DMS53 (cell line): ENCODE results near the gene YPEL1.
A peak's percentile ranks its signal among the peaks of the same experiment; 100 is the strongest.
"Not testable (repeated sequence)": the region's sequence is repeated elsewhere in the genome, so short reads cannot be mapped to it uniquely, and the experiment has no call there.

Experiments used
- DNase-seq: peaks from one replicate; lab custom pipeline; 2025; lab: John Stamatoyannopoulos, UW

The YPEL1 gene

DNA sequence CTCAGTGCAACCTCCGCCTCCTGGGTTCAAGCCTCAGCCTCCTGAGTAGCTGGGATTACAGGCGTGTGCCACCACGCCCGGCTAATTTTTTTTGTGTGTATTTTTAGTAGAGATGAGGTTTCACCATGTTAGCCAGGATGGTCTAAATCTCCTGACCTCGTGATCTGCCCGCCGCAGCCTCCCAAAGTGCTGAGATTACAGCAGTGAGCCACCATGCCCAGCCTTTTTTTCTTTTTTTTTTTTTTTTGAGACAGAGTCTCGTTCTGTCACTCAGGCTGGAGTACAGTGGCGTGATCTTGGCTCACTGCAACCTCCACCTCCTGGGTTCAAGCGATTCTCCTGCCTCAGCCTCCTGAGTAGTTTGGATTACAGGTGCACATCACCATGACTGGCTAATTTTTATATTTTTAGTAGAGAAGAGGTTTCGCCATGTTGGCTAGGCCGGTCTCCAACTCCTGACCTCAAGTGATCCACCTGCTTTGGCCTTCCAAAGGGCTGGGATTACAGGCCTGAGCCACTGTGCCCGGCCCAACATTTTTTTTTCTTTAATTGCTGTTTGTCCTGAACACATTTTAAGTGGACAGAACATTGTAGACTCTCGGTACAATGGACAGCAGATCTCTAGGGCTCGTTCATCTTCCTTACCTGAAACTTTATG is 14.3 kb downstream of the YPEL1 start:
- not testable (repeated sequence) for DNase-seq

- DNase-seq, result not testable (repeated sequence)
These were observed 15.3 kb downstream of the YPEL1 start for GRCh38 chr22:21720191-21720859.

DNA sequence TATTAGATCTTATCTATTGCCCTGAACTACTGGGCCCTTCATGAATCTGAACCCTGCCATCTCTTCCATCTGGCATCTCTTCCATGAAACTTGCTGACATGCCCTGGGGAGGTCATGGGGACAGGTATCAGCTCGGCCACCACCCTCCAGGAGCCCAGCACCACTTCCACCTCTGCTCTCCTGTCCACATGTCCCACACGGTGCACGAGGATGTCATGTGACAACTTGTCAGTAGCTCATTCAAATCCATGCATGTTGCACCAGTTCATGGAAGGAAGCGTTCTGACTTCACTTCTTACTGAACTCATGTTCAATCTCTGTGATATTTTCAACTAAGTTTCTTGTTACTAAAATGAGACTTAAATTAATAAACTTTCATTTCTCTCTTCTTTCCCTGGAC is 16.6 kb downstream of the YPEL1 start:
- no peak for DNase-seq

DNA sequence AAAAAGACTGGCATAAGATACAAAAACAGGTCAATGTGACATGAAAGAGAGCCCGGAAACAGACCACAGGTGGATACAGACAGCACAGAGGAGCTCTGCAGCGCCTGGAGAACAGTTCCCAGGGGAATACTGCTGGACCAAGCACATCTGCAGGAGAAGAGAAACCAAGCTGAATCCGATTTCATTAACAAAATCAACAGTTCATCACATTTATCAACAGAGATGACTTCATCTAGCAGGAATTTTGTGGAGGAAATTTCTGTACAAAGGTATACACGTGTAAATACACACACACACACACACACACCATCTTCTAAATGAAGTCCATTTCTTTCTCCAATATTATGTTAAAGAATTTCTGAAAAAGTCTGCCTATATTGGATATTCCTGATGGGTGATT is 17.1 kb downstream of the YPEL1 start:
- DNase-seq, result no peak

GRCh38 chr22:21716395-21717122 is 19.0 kb downstream of the YPEL1 start:
- not testable (repeated sequence) for DNase-seq

- no peak for DNase-seq
These were observed 20.8 kb downstream of the YPEL1 start for GRCh38 chr22:21714786-21715185.

DNA sequence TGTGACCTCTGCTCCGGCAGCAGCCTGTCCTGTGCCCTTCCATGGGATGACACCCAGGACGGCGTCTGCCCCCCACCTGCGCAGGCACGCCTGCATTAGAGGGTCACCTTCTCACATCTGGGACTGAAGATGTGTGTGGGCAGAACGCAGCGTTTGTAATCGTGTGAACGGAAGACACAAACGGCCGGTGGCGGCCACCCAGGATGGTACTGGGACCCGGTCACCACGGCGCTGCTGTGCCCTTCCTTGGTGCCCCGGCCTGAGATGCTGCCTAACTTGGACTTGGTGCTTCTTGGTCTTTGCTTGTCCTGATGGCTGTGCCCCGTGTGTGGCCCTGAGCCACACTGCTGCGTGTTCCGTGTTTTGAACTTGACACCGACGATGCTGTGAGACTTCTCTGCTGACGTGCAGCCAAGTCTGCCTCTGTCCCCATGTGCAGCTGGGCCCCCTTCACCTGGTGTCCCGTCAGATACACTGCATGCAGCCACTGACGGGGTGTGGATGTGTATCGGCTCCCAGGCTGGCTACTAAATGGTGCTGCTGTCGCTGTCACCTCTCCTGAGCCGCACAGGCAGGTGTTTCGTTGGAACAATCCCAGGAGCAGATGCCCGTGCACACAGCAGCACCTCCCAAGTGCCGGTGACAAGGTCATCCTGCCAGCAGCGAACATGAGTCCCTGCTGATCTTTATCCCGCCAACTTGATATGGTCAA is 21.4 kb downstream of the YPEL1 start:
- peak; percentile 1 for DNase-seq

DNA sequence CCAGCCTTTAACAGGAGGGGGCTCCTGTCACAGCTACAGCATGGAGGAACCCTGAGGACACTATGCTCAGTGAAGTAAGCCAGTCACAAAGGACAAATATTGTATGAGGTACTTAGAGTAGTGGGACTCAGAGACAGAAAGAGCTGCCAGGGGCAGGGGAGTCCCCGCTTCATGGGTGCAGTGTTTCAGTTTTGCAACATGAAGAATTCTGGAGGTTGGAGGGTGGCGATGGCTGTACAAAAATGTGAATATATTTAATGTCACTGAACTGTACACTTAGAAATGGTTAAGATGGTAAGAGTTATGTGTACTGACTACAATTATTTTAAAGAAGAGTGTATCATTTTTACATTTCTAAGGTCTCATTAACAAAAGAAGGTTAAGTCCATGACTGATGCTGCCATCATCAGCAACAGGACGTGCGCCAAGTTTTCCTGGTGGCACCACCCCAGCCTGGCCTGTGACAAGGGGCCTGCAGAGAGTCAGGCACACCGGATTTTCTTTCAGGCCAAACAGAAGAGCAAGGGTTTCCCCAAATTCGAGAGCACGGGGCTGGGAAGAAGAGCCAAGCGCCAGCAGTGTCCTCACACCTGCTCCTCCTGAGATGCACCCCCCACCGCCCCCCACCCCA is 22.1 kb downstream of the YPEL1 start:
- no peak for DNase-seq

DNA sequence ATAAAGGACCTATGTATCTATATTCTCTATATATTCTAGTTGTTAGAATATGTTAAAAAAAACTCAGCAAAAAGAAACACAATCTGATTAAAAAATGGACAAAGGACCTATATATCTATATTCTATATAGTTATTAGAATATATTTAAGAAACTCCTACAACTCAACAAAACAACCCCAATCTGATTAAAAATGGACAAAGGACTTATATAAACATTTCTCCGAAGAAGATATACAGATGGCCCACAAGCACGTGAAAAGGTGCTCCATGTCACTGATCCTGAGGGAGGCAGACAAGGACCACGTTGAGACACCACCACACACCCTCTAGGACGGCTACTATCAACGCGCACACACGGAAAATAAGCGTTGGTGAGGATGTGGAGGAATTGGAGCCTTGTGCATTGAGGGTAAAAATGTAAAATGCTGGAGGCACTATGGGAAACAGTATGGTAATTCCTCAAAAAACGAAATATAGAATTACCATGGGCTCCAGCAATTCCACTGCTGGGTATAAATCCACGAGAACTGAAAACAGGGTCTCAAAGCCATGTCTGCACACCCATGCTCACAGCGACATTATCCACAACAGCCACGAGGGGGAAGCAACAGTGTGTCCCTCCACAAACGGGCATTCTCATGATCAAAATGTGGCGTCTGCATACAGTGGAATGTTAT is 22.7 kb downstream of the YPEL1 start:
- DNase-seq, result peak; percentile 59

DNA sequence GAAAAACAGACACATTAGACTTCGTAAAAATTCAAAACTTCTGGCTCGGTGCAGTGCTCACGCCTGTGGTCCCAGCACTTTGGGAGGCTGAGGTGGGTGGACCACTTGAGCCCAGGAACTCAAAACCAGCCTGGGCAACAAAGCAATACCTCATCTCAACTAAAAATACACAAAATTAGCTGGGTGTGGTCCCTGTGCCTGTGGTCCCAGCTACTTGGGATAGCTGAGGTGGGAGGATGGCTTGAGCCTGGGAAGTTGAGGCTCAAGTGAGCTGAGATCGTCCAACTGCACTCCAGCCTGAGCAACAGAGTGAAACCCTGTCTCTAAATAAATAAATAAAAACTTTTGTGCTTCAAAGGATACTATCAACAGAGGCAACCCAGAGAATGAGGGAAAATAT is 23.7 kb downstream of the YPEL1 start:
- DNase-seq, result no peak

DNA sequence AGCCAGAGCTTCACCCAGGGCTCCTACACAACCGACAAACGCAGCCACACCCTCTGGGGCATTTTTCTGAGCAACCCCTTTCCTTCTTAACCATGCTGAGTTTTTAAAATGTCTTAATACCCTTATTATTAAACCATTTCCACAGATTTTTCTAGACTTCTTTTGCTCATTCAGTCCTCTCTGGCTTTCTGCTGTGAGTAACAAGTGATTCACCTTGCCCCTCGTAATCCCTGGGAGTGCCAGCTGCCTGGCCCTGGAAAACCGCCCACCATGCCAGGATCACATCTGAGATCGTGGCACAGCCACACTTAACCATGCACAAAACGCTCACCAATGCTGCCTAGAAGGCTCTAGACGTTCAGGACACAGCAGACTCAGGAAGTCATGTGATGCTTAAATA is 25.4 kb downstream of the YPEL1 start:
- no peak for DNase-seq

DNA sequence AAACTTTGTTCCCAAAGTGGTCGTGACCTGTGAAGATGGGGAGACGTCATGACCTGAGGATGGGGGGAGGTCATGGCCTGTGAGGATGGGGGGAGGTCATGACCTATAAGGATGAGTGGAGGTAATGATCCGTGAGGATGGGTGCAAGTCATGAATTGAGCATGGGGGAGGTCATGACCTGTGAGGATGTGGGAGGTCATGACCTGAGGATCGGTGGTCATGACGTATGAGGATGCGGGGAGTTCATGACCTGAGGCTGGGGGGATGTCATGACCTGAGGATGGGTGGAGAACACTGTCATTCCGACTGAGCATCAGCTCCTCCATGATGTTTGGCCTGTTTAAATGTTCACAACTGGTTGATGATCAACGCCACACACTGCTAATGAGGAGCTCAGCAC is 25.9 kb downstream of the YPEL1 start:
- no peak for DNase-seq

DNA sequence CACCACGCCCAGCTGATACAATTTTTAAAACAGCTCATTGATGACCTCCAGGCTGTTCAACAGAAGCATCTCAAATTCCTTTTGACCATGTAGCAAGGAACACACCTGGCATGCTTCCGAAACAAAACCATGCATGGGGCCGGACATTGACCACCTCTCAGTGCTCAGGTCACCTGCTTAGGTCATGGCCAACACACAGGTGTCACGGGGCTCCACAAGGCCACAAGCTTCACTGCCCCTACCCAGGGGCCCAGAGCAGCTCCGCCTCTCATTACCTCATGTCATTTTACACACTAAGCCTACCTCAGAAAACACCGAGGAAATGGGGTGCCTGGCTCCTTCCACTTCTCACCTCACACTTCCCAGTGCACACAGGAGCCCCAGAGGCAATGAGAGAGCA is 26.6 kb downstream of the YPEL1 start:
- no peak for DNase-seq

DNA sequence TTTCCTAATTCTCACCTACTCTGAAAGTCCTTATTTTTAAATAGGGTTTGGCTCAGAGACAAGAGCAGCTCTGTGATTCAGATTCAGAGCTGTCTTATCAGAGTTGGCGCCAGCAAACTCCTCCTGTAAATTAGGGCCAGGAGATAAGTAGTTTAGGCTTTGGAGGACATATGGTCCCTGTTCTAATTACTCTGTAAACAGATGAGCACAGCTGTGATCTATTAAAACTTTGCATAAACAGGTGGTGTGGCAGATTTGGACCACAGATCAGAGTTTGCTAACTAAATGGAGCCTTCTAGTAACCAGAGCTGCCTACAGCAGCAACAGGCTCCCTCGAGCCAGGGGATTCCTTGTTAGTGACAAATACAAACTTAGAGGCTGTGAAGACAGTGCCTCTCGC is 27.9 kb downstream of the YPEL1 start:
- peak; percentile 1 for DNase-seq

DNA sequence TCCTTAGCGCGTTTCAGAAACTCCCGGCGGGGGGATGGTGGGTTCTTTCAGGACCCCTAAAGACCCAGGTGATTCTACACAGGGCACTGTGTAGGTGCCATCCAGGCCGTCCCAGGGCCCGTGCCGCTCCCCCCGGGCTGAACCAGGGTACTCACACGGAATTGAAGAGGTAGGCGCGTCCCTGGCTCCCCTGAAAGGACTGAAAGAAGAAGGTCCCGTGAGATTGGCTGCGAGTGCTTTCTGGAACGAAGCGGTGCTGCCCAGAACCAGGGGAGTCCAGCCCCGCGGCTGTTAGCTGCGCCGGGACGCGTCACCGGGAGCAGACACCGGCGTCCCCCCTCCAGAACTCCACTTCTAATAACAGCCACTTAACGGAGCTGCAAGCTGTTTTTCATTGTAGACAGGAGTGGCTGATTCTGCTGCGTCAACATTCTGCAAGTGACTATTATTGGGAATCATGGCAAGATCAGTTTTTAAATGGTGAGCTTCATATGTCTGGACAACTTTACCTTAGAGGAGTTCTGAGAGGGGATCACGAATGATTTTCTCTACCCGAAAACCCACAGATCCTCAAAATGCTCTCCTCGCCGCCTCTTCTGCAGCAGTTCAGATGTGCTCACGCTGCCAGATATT is 31.8 kb downstream of the YPEL1 start:
- no peak for DNase-seq

- DNase-seq, result no peak
These were observed 32.6 kb downstream of the YPEL1 start for GRCh38 chr22:21702700-21703683.

DNA sequence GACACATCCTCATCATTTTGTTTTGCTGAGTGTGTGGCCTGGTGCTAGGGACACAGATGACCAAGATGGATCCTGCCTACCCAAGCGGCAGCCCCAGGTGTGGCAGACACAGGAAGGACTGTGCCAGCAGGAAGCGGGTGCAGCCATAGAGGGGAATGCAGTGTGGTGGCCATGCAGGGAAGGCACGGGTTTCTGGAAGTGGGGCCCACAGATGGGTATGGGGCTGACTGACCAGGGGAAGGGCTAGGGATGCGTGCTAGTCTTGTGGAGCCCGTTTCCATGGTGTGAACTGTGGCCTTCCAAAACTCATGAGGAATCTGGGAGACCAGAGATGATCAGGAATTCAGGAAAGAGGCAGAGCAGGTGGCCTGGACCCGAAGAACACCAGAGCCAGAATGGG is 33.5 kb downstream of the YPEL1 start:
- no peak for DNase-seq

- DNase-seq, result no peak
These were observed 34.1 kb downstream of the YPEL1 start for GRCh38 chr22:21701384-21701971.

- DNase-seq, result no peak
These were observed 34.8 kb downstream of the YPEL1 start for GRCh38 chr22:21700822-21701221.
